GM12873 (cell line): ENCODE results near the gene FLVCR2.

Experiments
- CTCF ChIP-seq: IDR thresholded peaks from 2 replicates; pipeline ENCODE4 v1.5.1; 2012; ENCODE audit warnings: low read depth, mild to moderate bottlenecking, moderate library complexity, low read length, control low read depth; ENCODE audit not compliant: insufficient read depth; ENCODE audit errors: missing control alignments

FLVCR2 gene

DNA sequence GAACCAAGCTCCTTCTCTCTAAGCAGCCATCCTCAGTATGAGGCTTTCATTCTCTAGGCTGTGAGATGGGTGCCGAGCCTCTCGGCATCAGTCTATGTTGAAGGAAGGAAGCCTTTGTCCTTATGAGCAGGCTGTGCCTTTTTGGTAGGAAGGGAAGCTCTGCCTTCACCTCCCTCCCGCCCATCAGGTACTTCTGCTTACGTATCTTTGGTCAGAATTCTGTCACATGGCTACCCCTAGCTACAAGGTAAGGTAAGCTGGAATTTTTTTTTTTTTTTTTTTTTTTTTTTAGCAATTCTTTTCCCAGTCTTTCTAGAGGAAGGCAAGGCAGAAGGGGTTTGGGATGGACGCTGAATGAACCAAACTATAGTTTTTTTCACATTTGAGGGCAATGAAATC is 39.3 kb upstream of the FLVCR2 start:
- no peak for TF ChIP-seq CTCF

- no peak for TF ChIP-seq CTCF
Observed at GRCh38 chr14:75539561-75540478, 38.6 kb upstream of the FLVCR2 start.

- TF ChIP-seq CTCF, result no peak
Observed at GRCh38 chr14:75540479-75540851, 38.0 kb upstream of the FLVCR2 start.

DNA sequence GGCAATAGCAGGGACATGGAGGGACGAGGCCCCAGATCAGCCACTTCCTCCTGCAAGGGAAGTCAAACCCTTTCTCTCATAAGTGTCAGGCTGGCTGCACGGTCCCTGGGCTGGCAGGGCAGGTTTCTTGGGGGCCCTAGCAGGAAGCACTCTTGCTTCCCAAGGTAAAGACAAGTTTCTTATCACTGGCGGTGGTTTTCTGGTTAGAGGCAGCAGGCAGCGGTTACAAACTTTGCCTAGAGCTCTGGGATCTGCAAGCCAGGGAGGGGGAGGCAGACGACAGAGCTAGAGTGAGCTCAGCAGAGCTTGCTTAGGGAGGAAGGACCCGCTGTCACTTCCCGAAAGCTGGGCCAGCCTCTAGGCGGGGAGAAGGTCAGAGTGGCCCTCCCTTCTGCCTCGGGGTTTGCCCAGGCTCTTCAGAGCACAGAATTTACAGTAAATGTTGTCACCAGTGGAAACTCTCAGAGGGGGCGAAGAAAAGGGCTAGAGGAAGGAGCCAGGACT is 35.8 kb upstream of the FLVCR2 start:
- TF ChIP-seq CTCF, result no peak

DNA sequence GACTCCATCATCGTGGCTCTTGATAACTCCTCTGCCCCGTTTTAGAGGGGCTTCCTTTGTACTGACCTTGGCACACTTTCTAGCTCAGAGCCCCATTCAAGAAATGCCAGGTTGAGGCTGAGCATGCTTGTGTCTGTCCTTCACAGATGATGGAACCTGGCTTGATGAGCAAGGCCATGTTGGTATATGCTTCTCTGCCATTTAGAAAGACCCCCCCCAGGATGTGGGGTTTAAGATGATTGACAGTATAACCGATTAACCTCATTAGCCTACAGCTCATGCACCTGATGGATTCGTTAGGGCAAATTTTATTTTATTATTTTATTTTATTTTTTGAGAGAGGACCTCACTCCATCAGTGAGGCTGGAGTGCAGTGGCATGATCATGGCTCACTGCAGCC is 35.2 kb upstream of the FLVCR2 start:
- no peak for TF ChIP-seq CTCF

DNA sequence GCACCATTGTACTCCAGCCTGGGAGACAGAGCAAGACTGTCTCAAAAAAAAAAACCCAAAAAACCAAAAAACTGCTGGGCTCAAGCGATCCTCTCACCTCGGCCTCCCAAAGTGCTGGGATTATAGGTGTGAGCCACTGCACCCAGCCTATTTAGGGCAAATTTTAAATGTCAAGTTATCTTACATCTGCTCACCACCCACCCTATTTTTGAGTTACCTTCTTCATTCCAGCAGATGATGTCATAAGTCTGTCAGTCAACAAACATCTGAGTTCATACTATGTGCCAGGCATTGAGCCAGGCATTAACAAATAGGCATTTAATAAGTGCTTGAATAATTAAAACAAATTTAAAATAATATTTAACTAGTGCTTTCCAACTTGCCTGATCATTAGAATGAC is 34.6 kb upstream of the FLVCR2 start:
- TF ChIP-seq CTCF, result no peak

DNA sequence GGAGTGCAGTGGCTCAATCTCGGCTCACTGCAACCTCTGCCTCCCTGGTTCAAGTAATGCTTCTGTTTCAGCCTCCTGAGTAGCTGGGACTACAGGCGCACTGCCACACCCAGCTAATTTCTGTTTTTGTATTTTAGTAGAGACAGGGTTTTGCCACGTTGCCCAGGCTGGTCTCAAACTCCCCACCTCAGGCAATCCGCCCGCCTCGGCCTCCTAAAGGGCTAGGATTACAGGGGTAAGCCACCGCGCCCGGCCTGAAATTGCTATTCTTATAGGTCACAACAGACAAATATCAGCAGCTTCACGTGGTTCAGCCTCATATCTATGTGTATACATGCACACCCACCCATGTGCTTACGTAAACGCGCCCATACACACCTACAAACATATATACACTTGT is 32.5 kb upstream of the FLVCR2 start:
- no peak for TF ChIP-seq CTCF
